ENCODE measurements around the gene ABCC9.

DNA sequence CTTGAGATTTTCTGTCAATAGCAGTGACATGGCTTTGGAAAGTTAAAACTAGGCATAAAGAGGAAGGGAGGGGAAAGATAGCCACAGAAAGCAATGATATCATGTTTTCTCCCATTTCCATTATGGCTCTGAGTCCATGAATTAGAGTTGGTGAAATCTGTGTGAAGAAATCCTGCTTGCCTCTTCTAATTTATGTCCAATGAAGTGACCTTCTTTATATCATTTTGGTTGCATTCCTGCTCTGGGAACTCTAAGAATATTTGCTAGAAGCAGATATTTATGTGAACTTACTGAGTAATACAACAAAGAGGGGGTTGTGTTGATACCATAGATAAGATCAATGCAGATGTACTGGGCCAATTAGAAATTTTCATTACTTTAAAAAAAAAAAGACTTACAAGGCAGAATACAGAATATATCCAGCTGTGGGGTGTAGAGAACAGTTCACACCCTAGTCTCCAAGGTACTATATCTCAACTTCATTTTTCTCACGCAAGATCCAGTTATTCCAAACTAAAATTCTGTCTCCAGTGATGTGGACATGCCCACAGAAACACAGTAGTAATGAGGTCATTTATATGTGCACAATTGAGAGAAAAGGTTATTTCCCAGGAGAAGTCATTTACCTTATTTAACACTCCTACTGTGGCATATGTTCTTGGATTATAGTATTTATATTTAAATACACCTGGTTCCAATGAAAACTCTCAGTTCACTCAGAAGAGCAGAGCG is 115.2 kb downstream of the ABCC9 start:
- TF ChIP-seq, protein P1, sequence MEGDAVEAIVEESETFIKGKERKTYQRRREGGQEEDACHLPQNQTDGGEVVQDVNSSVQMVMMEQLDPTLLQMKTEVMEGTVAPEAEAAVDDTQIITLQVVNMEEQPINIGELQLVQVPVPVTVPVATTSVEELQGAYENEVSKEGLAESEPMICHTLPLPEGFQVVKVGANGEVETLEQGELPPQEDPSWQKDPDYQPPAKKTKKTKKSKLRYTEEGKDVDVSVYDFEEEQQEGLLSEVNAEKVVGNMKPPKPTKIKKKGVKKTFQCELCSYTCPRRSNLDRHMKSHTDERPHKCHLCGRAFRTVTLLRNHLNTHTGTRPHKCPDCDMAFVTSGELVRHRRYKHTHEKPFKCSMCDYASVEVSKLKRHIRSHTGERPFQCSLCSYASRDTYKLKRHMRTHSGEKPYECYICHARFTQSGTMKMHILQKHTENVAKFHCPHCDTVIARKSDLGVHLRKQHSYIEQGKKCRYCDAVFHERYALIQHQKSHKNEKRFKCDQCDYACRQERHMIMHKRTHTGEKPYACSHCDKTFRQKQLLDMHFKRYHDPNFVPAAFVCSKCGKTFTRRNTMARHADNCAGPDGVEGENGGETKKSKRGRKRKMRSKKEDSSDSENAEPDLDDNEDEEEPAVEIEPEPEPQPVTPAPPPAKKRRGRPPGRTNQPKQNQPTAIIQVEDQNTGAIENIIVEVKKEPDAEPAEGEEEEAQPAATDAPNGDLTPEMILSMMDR (IDR thresholded peaks at IDR 0.05), result no peak
- TF ChIP-seq POLR2A (IDR thresholded peaks at IDR 0.05), result no peak

All from Peyer's patch (tissue), 4 donors.